Muscle of leg (tissue), 11 donors: ENCODE results near the gene KCTD16. TPM values are rescaled to one million over a fixed set of nuclear protein-coding genes. Genes with fewer than 3 reads are reported as not detected.

Experiments
- DNase-seq: peaks from one replicate; pipeline ENCODE4 v3.0.0; 2013
- H3K27ac ChIP-seq: one replicate; pipeline ENCODE4 v1.5.1; 2013; ENCODE audit warnings: mild to moderate bottlenecking, low read length, control low read depth
- H3K27me3 ChIP-seq: one replicate; pipeline ENCODE4 v1.6.1; 2013; ENCODE audit warnings: low read length; ENCODE audit not compliant: control insufficient read depth, insufficient read depth
- H3K36me3 ChIP-seq: one replicate; pipeline ENCODE4 v1.6.1; 2013; ENCODE audit warnings: low read length; ENCODE audit not compliant: control insufficient read depth, insufficient read depth
- H3K4me1 ChIP-seq: one replicate; pipeline ENCODE4 v1.6.1; 2013; ENCODE audit warnings: low read length; ENCODE audit not compliant: control insufficient read depth, insufficient read depth
- H3K4me3 ChIP-seq: one replicate; pipeline ENCODE4 v1.5.1; 2013; ENCODE audit warnings: low read length, control low read depth
- H3K9me3 ChIP-seq: replicated peaks from 2 replicates; pipeline ENCODE4 v1.6.1; 2013; ENCODE audit warnings: low read depth, low read length; ENCODE audit not compliant: control insufficient read depth
- WGBS: methylation state at CpG from one replicate; pipeline ENCODE4 v1.1.5; 2013; ENCODE audit warnings: missing lambda C conversion rate; ENCODE audit not compliant: insufficient coverage; 5-methylcytosine and 5-hydroxymethylcytosine counted together
- polyA plus RNA-seq, 8 donors: library from polyadenylated mRNA; unstranded; fragments of 120-200 nt; gene quantifications; one replicate each; pipeline versions ENCODE4 v1.2.1 to v1.2.3, GENCODE V29; 2013; ENCODE audit warnings: inconsistent platforms in 1 of 8, low replicate concordance in 1 of 8; ENCODE audit not compliant: insufficient read length in 8 of 8, insufficient read depth in 1 of 8
- total RNA-seq: library from RNA; stranded (reverse); fragments of 120-200 nt; gene quantifications from one replicate; pipeline ENCODE4 v1.2.4, GENCODE V29; 2013

KCTD16 gene
- total and polyA plus RNA-seq, 9 donors: 0.04 to 0.16 (median 0.08) TPM

- Histone ChIP-seq H3K4me1 (no peaks in the 10 kb centered on the region), H3K36me3 (no peaks in the 10 kb centered on the region), H3K27ac (no peak overlapping the region), H3K27me3 (no peaks in the 10 kb centered on the region), H3K9me3 (no peaks in the 10 kb centered on the region), H3K4me3 (no peak overlapping the region)
- WGBS: 80% methylated on average over 3 of the region's 3 CpGs
- no peak for DNase-seq
Observed at GRCh38 chr5:144325532-144325931, 154.9 kb downstream of the KCTD16 start.

DNA sequence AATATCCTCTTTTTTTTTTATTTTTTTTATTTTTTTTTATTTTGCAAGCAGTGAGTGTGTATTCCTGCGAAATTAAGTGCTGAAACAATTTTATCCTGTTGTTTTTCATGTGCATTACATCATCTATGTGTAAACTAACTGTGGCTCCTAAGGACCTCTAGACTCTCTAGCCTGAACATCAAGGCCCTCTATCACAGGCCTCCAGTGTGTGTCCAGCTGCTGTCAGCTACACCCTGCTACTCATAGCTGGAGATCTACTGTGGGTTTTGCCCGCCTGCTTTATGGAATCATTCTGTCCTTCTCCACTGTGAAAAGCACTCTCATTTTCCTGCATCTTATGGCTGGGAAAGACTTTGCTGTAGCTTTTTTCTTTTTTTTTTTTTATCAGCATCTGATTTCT lies 157.8 kb downstream of the KCTD16 start:
- 50% methylated on average over 1 of the region's 2 CpGs for WGBS
- DNase-seq: no peak
- Histone ChIP-seq H3K9me3 (no peaks in the 10 kb centered on the region), H3K36me3 (no peaks in the 10 kb centered on the region), H3K27ac (no peak overlapping the region), H3K4me3 (no peak overlapping the region), H3K4me1 (no peaks in the 10 kb centered on the region), H3K27me3 (no peaks in the 10 kb centered on the region)

- no peak for DNase-seq
- Histone ChIP-seq H3K27me3 (no peaks in the 10 kb centered on the region), H3K9me3 (no peaks in the 10 kb centered on the region), H3K36me3 (no peaks in the 10 kb centered on the region), H3K27ac (no peak overlapping the region), H3K4me3 (no peak overlapping the region), H3K4me1 (no peaks in the 10 kb centered on the region)
Observed at GRCh38 chr5:144328980-144329379, 158.3 kb downstream of the KCTD16 start.

- DNase-seq: no peak
- H3K9me3 ChIP-seq: no peaks in the 10 kb centered on the region
- H3K4me1 ChIP-seq: no peaks in the 10 kb centered on the region
- H3K27me3 ChIP-seq: no peaks in the 10 kb centered on the region
- H3K27ac ChIP-seq: no peak overlapping the region
- H3K36me3 ChIP-seq: no peaks in the 10 kb centered on the region
- no peak overlapping the region for H3K4me3 ChIP-seq
Observed at GRCh38 chr5:144329681-144330080, 159.0 kb downstream of the KCTD16 start.

DNA sequence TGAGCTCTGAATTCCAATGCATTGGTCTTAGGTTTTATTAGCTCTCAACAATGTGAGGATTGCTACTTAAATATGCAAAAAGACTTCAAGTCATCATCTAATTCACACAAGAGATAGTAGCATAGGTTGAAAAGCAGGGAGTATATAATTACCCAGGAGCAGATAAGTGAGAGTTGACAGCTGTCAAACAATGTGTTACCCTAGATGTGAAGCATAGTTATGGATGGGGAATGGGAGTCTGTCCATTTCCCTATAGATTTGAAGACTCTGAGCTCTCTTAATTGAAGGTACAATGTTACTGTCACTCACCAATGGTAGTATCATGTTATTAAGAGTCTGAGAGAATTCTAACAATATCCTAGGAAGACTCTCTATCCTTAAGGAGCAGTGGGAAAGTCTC lies 160.7 kb downstream of the KCTD16 start:
- DNase-seq: no peak
- Histone ChIP-seq H3K27ac (no peak overlapping the region), H3K27me3 (no peaks in the 10 kb centered on the region), H3K9me3 (no peaks in the 10 kb centered on the region), H3K36me3 (no peaks in the 10 kb centered on the region), H3K4me3 (no peak overlapping the region), H3K4me1 (no peaks in the 10 kb centered on the region)

GRCh38 chr5:144332265-144332664 lies 161.6 kb downstream of the KCTD16 start:
- Histone ChIP-seq H3K27me3 (no peaks in the 10 kb centered on the region), H3K27ac (no peak overlapping the region), H3K36me3 (no peaks in the 10 kb centered on the region), H3K4me1 (no peaks in the 10 kb centered on the region), H3K9me3 (no peaks in the 10 kb centered on the region), H3K4me3 (no peak overlapping the region)
- no peak for DNase-seq
- WGBS: no CpG with 5 or more reads among the region's 1 CpG

DNA sequence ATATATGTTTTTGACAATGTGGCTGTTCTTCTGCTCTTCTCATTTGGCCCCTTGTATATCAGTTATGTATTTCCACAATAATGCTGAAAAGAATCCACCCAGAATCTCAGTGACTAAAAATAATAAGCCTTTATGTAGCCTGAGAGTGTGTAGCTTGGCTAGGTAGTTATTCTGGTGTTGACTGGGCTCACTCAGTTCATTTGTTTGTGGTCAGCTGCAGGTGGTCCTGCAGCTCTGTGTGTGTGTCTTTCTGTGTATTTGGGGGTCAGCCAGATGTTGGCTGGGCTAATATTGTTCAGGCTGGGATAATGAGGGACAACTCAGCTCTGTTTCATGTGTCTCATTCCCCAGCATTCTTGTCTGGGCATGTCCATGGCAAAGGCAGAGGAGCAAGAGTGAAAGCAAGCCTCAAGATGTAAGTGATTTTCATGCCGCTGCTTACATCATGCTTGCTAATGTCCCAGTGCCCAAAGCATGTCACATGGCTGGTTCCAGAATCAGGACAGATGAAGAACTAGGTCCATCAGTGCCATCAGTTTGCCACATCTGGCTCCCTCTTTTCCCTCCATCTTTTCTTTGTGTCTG lies 162.8 kb downstream of the KCTD16 start:
- Histone ChIP-seq H3K27ac (no peak overlapping the region), H3K9me3 (no peaks in the 10 kb centered on the region), H3K4me3 (no peak overlapping the region), H3K27me3 (no peaks in the 10 kb centered on the region), H3K36me3 (no peaks in the 10 kb centered on the region), H3K4me1 (no peaks in the 10 kb centered on the region)
- DNase-seq: no peak
- 90% methylated on average over 1 of the region's 1 CpG for WGBS

GRCh38 chr5:144335561-144335960 lies 164.9 kb downstream of the KCTD16 start:
- Histone ChIP-seq H3K27ac (no peak overlapping the region), H3K36me3 (no peaks in the 10 kb centered on the region), H3K4me3 (no peak overlapping the region), H3K4me1 (no peaks in the 10 kb centered on the region), H3K27me3 (no peaks in the 10 kb centered on the region), H3K9me3 (no peaks in the 10 kb centered on the region)
- WGBS: 100% methylated on average over 1 of the region's 1 CpG
- DNase-seq: no peak

DNA sequence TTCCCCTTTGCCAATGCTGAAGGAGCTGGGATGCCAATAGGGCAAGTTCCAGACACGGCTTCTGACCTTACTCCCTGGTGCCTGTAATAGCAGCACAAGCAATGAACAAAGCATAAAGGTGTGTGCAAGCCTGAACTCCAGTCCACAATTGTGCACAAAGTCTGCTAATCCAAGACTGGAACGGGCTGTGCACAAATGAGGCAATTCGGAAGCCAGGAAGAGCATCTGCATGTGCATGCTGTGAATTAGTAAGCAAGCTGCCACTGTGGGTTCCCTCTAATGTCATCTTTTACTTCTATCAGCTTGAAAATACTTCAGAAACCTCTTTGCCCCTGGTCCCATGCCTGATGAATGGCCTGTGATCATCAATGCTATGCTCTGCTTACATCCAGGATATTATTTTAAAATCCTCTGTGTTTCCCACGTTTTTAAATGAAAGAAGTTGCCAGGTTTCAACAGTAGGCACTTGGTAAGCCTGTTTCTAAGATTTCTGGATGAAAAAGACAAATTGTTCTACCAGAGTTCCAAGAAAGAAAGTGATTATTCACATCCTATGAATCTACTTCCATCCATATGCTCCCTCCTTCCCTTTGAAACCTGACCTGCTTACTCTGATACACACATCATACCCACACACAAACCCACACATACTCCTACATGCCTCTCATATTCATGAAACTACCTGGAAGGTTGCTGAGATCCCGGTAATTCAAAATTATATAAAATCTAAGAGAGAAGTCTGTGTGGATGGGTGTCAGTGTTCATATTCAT lies 165.7 kb downstream of the KCTD16 start:
- 57% methylated on average over 1 of the region's 5 CpGs for WGBS
- Histone ChIP-seq H3K27ac (no peak overlapping the region), H3K4me3 (no peak overlapping the region), H3K9me3 (no peaks in the 10 kb centered on the region), H3K27me3 (no peaks in the 10 kb centered on the region), H3K36me3 (no peaks in the 10 kb centered on the region), H3K4me1 (no peaks in the 10 kb centered on the region)
- DNase-seq: no peak

- no peaks in the 10 kb centered on the region for H3K4me1 ChIP-seq
- 18% methylated on average over 3 of the region's 4 CpGs for WGBS
Observed at GRCh38 chr5:144352330-144352729, 181.7 kb downstream of the KCTD16 start.

More at GRCh38 chr5:144352330-144352729, 181.7 kb downstream of the KCTD16 start:
- Histone ChIP-seq H3K27me3 (no peaks in the 10 kb centered on the region), H3K27ac (no peak overlapping the region), H3K36me3 (no peaks in the 10 kb centered on the region), H3K4me3 (no peak overlapping the region), H3K9me3 (no peaks in the 10 kb centered on the region)
- DNase-seq: no peak
